Mesenteric fat pad (tissue), 1 donor: ENCODE measurements around the gene CARD11. TPM values are rescaled to one million over a fixed set of nuclear protein-coding genes. Genes with fewer than 3 reads are reported as not detected.

Source experiments
- DNase-seq: peaks from one replicate; pipeline ENCODE4 v3.0.0-alpha.2; 2020; ENCODE audit warnings: low spot score
- total RNA-seq: library from RNA; stranded (reverse); fragmentation: NEBNext Ultra II Directional; extraction: Animal tissue kit (Norgen Biotek cat#: 25700); gene quantifications from one replicate; pipeline ENCODE4 v1.2.1, GENCODE V29; 2021
- donor health status: DM: yes; HTN: yes; CAD: no.

Gene CARD11
- total RNA-seq, 1 donor from 2014 or later = 0.42 TPM

DNA sequence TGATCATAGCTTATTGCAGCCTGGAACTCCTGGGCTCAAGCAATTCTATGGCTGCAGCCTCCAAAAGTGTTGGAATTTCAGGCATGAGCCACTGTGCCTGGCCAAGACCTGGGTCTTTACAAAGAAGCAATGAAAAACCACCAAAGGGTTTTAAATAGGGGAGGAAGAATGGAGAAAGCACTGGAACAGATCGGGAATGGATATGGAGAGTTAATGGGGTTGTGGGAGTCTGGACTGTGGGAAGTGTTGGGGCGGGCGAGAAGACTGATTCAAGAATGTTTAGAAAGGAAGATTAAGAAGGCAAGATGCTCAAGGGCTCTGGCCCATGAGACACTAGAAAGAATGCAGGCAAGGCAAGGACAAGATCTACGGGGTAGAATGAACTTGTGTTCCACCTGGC is 98.5 kb downstream of the CARD11 start:
- DNase-seq = peak; percentile 14

DNA sequence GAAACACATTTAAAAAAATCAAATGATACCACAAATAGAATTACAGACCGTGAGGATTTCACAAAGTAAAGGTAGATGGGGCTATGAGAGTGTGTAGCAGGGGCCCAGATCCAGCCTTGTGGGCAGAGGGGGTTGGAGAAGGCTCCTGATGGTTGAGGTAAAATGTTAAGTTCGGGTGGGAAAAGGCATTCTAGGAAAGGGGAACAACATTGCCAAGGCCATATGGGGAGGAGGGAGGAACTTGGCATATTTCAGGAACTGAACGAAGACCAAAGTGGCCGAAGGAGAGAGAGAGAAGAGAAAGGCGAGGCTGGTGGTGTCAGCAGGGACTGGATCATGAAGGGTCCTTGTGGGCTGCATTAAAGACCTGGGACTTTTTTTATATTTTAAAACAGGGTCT is 98.9 kb downstream of the CARD11 start:
- DNase-seq = peak; percentile 14

DNA sequence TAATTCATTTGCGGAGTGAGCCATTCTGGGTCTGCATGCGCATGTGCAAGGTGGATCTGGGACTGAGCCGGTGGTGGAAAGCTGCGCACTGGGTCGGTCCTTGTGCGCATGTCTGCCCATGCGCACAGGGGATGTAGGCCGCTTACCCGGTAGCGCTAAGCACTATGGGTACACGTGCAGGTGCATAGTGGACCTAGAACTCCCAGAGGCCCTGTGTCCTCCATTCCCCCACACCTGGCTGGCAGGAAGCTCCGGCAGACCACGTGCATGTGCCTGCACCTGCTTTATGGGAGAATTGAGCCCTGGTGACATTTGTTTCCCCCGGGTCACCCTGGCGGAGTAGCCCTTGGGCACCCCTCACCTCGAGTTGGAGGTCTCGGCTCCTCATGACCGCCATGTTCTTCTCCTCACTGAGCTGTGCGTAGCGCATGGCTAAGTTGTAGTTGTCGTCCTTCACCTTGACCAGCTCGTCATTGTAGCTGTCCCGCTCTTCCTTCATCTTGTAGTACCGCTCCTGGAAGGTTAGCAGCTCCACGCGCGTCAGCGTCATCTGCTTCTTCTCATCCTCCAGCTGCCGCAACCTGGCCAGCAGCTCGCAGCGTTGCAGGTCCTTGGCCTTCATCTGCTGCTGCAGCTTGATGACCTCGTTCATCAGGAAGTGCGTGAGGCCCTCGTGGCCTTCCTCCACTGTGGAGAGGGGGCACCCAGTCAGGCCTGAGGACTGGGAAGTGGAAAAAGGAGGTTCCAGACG is 99.6 kb downstream of the CARD11 start:
- DNase-seq = peak; percentile 73

DNA sequence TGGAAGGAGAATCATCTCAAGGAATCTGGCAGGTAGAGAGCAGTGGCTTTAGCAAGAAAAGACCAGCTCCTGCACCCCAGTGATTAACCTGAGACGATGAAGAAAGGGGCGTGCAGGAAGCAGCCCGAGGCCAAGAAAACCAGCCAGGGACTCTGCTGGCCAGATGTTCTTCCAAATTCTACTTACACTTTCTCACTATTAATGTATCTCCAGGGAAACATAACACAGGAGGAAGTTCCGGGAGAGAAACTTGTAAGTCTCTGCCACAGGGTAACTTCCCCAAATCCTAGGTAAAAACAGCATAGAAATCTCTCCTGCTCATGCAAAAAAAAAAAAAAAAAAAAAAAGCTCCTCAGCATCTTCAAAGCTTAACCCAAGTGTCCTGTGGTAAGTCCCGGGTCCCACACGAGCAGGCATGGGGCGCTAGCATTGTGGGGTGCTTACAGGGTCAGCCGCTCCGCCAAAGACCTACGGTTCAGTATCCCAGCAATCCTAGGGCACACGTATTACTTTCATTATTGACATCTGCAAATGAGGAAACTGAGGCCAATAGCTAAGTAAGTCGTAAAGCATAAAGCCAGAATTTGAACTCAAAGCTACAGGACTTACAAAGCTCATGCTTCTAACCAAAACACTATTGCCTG is 102.3 kb downstream of the CARD11 start:
- DNase-seq = peak; percentile 43

DNA sequence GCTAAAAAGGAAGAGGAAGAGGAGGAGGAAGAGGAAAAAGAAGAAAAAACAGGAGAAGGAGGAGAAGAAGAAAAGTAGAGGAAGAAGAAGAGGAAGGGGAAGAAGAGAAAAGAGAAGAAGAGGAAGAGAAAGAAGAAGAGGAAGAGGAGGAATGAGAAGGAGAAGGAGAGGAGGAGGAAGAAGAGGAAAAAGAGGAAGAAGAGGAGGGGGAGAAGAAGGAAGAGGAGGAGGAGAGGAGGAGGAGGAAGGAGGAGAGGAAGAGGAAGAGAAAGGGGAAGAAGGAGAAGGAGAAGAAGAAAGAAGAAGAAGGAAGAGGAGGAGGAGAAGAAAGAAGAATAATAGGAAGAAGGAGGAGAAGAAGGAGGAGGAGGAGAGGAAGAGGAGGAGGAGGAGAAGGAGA is 103.2 kb downstream of the CARD11 start:
- no peak for DNase-seq

DNA sequence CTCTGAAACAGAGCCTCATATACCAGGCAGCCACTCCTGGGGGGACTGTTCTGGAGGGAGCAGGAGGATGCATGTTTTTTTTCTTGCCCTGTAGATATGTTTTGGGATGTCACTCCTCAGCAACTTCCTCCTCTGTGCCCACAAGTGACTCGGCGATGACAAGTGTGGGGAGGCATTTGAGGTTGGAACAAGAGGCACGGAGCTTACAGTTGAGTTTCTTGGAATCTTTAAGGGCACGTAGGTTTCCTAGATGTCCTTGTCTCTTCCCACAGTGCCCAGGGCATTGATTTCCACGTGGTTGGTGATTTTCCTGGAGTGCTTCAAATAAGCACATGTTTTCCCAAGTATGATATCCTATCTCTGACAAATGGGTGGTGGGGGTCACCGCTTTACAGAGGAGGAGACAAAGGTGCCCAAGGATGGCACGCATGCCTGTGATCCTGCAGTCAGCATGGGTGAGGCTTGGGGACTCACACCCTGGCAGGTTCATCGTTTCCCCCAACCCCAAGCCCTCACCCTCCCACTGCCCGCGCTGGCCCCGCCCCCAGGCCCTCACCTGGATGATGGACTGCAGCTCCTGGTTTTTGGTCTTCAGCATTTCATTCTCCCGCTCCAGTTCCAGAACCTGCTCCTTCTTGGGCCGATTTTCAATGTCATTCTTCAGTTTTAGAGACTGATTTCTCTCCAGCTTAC is 104.3 kb downstream of the CARD11 start:
- peak; percentile 59 for DNase-seq

DNA sequence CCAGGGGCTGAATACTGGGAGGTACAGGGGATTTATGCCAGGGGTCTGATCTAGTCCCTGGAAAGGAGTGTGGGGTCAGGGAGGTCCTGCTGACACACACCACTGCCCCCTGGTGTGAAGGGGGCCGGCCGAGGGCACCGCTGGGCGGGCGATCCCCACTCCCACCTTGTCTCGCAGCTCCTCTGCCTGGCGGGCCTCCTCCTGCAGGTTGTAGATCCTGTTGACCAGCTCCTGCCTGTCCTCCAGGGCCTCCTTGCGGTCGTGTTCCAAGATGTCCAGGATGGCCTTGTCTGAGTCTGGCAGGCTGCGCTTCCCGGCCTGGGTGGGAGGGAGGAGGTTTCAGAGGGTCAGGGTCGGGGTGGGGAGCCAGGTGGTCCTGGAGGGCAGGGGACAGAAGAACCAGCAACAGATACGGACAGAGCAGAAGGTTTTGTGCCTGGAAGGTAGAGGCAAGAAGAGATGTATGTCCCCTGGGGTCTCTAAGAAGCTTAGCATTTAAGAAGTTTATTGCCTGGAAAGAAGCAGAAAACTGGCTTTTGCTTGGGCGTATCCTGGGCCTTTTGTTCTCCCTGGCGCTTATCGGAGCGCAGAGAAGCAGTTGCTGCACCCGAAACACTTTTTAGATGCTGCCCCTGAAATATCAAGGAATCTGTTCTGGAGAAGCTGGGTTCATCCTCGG is 105.0 kb downstream of the CARD11 start:
- peak; percentile 87 for DNase-seq

DNA sequence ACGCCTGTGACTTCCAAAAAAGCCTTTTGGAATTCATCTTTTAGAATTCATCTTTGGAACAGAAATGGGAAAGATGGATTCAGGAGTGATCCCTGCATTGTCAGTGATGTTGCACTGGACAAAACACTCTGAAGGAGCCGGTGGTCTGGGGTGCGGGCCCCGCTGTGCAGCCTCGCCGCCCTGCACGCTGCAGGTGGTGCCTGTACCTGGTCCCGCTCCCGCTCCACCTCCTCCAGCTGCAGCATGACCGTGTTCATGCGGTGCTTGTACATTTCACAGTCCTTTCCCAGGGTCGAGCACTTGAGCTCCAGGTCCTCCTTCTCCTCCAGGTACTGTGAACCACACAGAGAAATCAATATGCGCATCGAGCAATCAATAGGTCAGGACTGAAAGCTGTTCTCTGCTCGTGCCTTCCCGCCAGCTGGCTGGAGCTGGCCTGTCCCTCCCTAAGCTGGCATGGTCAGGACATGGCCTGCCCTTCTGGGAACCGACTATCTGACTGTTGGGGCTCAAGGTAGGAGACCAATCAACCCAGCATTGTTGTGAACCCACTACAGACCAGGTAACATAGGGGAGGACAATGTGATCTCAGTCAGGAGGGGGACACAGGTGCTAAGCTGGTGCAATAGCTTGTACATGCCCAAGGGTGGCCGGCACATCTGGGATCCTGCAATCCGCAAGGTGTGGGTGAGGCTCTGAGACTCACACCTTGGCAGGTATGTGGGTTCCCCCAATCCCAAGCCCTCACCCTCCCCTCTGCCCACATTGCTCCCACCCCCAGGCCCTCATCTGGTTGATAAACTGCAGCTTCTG is 105.8 kb downstream of the CARD11 start:
- peak; percentile 82 for DNase-seq

DNA sequence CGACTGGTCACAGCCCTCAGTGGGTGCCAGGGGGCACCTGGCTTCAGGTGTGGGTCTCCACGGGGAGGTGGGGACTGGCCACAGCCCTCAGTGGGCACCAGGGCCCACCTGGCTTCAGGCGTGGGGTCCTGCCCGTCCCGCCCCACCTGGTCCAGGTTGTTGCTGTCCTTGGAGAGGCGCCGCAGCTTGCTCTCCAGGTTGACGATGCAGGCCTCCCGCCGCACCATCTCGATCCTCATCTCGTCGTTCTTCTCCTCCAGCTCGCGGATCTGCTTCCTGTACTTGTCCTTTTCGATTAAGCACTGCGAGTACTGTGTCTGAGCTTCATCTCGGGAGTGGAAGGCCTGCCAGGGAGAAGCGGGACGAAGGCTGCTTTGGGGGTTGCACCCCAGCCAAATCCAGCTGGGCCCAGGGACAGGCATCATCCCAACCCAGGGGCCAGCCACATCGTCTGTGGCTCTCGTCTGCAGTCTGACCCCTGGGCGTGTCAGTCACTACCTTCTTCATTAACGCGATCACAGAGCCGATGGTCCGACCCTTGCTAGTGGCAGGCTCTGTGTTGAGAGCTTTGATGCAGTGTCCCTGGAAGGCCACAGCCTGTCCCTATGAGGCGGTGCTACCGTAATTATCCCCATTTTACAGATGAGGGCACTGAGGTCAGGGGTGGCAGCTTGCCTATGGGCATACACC is 106.6 kb downstream of the CARD11 start:
- peak; percentile 83 for DNase-seq

DNA sequence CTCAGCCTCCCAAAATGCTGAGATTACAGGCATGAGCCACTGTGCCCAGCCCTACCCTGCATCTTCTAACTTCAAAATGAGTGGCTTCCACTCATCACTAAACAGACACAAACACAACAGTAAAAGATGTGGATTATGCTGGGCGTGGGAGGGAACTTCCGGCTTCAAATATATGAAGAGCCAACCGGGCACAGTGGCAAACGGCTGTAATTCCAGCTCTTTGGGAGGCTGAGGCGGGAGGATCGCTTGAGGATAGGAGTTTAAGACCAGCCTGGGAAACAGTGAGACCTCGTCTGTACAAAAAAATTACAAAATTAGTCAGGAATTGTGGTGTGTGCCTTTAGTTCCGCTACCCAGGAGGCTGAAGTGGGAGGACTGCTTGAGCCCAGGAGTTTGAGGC is 107.4 kb downstream of the CARD11 start:
- peak; percentile 74 for DNase-seq

DNA sequence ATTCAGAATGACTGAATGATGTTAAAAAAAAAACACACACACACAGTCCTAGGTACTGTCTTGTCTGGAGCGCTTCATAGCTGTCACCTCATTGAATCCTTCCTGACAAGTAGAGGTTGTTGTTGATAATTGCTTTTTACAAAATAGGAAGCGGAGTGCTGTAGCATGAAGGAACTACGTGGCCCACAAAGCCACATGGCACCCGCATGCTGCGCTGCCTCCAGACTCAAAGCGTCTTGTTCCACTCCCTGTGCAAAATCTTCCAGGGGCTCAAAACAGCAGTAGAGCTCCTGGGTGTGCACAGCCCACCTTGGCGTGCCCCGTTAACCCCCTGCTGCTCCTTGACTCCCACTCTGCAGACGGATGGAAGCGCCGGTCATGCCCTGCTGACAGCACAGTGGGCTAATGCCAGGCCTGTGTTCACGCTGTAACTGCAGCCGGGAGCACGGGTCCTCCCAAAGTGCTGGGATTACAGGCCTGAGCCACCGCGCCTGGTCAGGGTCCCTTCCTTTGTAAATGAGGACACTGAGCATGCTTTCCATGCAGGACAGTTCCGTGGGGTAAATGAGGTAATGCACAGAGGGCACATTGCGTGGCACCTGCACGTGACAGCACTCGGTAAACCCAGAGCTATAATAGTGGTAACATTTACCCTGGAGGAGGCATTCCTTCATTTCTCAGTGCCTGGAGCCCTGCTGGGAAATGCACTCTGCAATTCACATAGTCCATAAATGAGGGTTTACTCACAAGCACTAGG is 108.5 kb downstream of the CARD11 start:
- DNase-seq = peak; percentile 57

DNA sequence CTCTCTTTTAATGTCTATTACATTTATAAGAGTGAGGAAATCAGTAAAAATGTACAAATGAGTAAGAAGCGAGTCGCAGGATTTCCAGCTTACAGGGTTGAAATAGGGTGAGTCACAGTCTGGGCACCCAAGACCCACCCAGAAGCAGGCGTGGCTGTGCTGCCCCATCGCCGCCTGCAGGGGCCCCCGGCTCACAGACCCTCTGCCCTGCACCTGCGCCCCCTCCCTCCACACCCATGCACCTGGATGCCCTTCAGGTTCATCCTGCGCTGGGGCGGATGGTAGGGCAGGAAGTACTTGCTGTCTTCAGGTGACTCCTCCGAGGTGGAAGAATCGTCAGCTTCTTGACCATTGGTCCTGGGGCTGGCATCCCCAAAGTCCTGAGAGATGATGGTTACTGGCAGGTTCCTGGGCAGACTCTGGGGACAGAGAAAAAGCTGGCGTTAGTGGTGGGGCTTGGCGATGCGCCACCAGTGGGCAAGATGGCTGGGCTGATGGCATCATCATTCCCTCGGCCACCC is 109.4 kb downstream of the CARD11 start:
- DNase-seq = peak; percentile 65

DNA sequence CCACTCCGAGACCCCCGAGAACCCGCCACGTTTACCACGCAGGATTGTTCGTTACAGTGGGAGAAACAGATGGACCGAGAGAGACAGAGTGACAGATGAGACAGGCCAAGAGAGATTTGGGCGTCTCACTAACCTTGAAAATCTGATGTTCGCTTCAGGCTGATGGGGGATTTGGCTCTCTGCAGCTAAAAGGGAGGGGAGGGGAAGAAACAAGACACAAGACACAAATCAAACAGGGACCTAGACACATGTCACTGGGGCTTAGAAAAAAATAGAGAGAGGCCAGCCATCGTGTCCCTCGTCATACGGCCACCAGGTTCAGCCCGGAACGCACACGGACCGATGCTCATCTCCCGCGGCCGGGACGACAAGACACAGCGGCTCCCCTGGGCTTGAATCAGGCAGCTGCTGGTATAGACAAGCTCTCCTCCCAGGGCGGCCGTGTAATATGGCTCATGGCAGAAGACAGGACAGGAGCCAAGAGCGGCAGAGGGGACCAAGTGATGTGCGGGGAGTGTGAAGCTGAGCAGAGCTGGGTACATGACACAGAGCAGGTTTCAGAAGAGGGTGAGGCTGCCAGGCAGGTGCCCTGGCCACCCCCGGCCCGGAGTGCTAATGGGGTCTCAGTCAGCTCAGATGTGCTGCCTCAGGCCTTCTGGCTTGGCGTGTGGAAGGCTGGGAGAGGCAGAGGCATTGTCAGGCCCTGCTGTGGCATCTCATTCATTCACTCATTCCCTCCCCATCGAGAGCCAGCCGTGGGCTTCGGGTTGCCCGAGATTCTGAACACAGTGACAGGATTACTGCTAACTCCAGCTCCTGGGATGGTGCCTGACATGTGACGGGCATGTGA is 111.0 kb downstream of the CARD11 start:
- peak; percentile 86 for DNase-seq

DNA sequence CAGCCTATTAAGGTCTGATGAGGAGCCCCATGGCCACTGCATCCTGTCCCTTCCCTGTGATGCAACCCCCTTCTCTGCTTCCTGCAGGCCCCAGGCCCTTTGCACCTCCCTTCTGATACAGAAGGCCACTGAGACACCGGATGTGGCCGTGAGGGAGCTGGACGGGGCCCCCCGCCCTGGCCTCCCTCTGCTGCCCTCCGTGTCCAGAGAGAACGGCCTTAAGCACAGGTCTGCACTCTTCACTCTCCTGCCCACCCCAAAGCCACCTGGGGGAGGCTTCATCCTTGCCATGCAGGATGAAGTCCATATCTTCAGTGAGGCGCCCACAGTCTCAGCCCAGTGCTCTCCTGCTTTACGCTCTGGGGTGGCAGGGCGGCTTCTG is 112.6 kb downstream of the CARD11 start:
- no peak for DNase-seq

DNA sequence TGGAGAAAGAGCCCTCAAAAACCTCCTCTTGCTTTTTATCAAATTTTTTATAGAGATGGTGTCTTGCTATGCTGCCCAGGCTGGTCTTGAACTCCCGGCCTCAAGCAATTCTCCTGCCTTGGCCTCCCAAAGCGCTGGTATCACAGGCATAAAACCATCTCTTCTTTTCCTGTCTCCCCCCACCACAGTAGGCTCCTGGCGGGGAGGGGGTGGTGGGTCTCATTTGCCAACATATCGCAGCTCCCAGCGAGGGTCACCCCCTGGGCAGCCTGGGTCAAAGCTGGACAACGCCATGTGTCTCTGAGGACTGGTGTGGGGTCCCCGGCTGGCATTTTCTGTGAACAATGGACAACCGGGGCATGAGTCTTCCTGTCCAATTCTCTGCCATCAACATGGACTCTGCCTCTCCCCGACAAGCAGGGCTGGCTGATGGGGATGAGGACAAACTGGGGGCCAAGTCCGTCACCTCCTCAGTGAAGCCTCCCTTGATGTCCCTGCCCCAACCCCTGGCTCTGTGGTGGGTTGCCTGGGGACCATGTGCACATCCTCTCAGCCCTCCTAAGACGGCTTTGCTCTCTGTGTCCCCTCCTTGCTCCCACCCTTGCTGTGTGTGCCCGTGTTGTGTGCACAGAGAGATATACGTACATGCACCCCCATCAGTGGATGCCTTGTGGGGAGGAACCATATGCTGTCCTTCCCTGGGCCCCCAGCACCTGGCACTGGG is 113.2 kb downstream of the CARD11 start:
- peak; percentile 82 for DNase-seq

DNA sequence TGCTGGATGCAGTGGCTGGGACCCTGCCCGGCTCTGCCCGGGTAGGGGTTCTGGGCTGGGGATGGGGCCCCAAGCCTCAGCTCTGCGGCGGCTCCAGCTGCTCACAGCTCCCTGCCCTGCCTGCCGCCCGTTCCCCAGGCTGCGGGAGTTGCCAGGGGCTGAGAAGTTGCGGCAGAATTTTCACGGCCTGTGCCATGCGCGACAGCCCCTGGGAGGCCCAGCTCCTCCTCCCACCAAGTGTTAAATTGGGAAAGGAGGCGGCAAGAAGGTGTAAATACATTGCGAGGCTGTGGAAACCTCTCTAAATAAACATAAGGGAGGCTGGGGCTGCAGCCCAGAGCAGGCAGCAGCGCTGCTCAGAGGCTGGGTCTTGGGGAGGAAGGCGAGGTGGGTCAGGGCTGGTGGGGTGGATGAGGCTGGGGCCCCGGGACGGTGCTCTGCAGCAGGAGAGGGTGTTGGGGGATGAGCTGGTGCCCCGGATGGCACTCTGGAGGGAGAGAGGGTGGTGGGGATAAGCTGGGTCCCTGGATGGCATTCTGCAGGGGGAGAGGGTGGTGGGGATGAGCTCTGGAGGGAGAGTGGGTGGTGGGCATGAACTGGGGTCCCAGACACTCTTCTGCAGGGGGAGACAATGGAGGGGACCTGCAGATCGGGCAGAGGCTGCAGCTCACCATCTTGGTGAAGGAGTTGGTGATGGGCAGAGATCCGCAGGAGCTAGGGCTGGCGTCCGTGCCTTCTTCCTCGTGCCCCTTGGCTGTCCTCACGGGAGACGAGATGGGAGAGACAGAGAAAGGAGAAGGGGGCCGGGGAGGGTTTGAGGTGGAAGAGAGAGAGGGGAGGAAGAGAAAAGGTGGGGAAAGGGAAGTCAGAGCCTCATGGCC is 114.1 kb downstream of the CARD11 start:
- peak; percentile 76 for DNase-seq
